ENCODE data around the gene HMGB2.

HMGB2 gene

GRCh38 chr4:173287486-173287885 is 46.7 kb downstream of the HMGB2 start:
- no peak for DNase-seq

- no peak for DNase-seq
Measured at GRCh38 chr4:173284463-173284862, 49.7 kb downstream of the HMGB2 start.

- no peak for DNase-seq
Measured at GRCh38 chr4:173282626-173283025, 51.5 kb downstream of the HMGB2 start.

GRCh38 chr4:173282256-173282562 is 51.9 kb downstream of the HMGB2 start:
- no peak for DNase-seq

- DNase-seq: no peak
Measured at GRCh38 chr4:173281406-173282255, 52.5 kb downstream of the HMGB2 start.
